H1 (cell line): ENCODE measurements around the gene FAM149A.

ENCODE experiments used
- CEBPB ChIP-seq: IDR thresholded peaks from 2 replicates; pipeline ENCODE4 v1.6.1; 2012; ENCODE audit warnings: low read depth, low read length
- EZH2 ChIP-seq: fragments of 200-600 bp; sonication (generic); IDR thresholded peaks from 2 replicates; pipeline ENCODE4 v1.7.1; 2012; ENCODE audit warnings: low read depth, mild to moderate bottlenecking, moderate library complexity, low read length, inconsistent platforms; ENCODE audit not compliant: severe bottlenecking
- GABPA ChIP-seq: IDR thresholded peaks from 2 replicates; pipeline ENCODE4 v1.6.1; 2011; ENCODE audit warnings: mild to moderate bottlenecking, low read length, moderate library complexity, borderline replicate concordance; ENCODE audit not compliant: insufficient read depth
- HDAC2 ChIP-seq, 2 experiments: fragments of 300-600 bp in 1 of 2; sonication (generic) in 1 of 2; IDR thresholded peaks; 2 replicates each; pipeline ENCODE4 v1.6.1; 2011 to 2012; ENCODE audit warnings: low read depth in 2 of 2, low read length in 2 of 2, mild to moderate bottlenecking in 2 of 2, moderate library complexity in 2 of 2, borderline replicate concordance in 1 of 2, inconsistent platforms in 1 of 2
- PHF8 ChIP-seq: fragments of 200-600 bp; sonication (generic); conservative IDR thresholded peaks from 2 replicates; pipeline ENCODE4 v1.7.1; 2012; ENCODE audit warnings: low read depth, mild to moderate bottlenecking, inconsistent platforms, low read length, moderate library complexity
- POLR2AphosphoS5 ChIP-seq: IDR thresholded peaks from 2 replicates; pipeline ENCODE4 v1.6.1; 2011; ENCODE audit warnings: low read depth, low read length
- RXRA ChIP-seq: IDR thresholded peaks from 2 replicates; pipeline ENCODE4 v1.6.1; 2011; ENCODE audit warnings: low read depth, mild to moderate bottlenecking, low read length, moderate library complexity; ENCODE audit not compliant: insufficient read depth
- SAP30 ChIP-seq: fragments of 300-600 bp; sonication (generic); IDR thresholded peaks from 2 replicates; pipeline ENCODE4 v1.7.1; 2012; ENCODE audit warnings: low read length, moderate library complexity, mild to moderate bottlenecking, inconsistent platforms; ENCODE audit not compliant: insufficient read depth, insufficient replicate concordance
- TEAD4 ChIP-seq: IDR thresholded peaks from 2 replicates; pipeline ENCODE4 v1.6.1; 2012; ENCODE audit warnings: low read depth, low read length, inconsistent platforms, mixed read lengths
- TF ChIP-seq, protein P1 (sequence below), 3 experiments: IDR thresholded peaks; 1 replicate in 2 of 3; 2 replicates in 1 of 3; pipeline versions ENCODE4 v1.5.1 to v1.6.1; 2011; ENCODE audit warnings: low read length in 3 of 3, mild to moderate bottlenecking in 3 of 3, inconsistent platforms in 2 of 3, low read depth in 1 of 3, moderate library complexity in 1 of 3; ENCODE audit not compliant: insufficient read depth in 1 of 3; ENCODE audit errors: control extremely low read depth in 1 of 3

DNA sequence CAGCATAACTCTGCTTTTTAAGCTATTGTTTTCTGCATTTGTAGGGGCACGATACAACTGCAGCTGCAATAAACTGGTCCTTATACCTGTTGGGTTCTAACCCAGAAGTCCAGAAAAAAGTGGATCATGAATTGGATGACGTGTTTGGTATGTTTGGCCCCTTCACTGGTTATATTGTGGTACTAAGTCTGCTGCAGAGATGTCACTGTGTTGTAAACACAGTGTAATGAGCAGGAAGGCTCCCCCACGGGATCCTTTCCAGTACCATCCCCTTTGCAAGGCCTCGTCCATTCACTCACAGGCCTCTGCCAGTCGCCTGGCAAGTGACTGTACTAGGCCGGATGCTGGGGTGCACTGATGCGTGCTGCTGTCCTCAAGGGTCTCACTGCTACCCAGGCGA is 100.7 kb downstream of the FAM149A start:
- no peak for TF ChIP-seq GABPA
- TF ChIP-seq, protein P1, sequence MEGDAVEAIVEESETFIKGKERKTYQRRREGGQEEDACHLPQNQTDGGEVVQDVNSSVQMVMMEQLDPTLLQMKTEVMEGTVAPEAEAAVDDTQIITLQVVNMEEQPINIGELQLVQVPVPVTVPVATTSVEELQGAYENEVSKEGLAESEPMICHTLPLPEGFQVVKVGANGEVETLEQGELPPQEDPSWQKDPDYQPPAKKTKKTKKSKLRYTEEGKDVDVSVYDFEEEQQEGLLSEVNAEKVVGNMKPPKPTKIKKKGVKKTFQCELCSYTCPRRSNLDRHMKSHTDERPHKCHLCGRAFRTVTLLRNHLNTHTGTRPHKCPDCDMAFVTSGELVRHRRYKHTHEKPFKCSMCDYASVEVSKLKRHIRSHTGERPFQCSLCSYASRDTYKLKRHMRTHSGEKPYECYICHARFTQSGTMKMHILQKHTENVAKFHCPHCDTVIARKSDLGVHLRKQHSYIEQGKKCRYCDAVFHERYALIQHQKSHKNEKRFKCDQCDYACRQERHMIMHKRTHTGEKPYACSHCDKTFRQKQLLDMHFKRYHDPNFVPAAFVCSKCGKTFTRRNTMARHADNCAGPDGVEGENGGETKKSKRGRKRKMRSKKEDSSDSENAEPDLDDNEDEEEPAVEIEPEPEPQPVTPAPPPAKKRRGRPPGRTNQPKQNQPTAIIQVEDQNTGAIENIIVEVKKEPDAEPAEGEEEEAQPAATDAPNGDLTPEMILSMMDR (IDR thresholded peaks at IDR 0.05; ENCODE audit: control extremely low read depth in 1 of 3, insufficient read depth in 1 of 3, low read depth in 1 of 3, low read length in 3 of 3) = no peak
- no peak for TF ChIP-seq POLR2AphosphoS5
- no peak for TF ChIP-seq RXRA
- TF ChIP-seq HDAC2 (IDR thresholded peaks at IDR 0.05; ENCODE audit: borderline replicate concordance in 1 of 2, low read depth in 2 of 2, low read length in 2 of 2) = no peak
- TF ChIP-seq TEAD4 = no peak
- no peak for TF ChIP-seq EZH2
- no peak for TF ChIP-seq CEBPB
- TF ChIP-seq SAP30 = no peak
- TF ChIP-seq PHF8 = no peak
